ENCODE data around the gene RRM2. TPM values are rescaled to one million over a fixed set of nuclear protein-coding genes. Genes with fewer than 3 reads are reported as not detected.

RRM2 gene
- total RNA-seq, 4 donors from 2014 or later, result 27.2 TPM; not detected in 3

DNA sequence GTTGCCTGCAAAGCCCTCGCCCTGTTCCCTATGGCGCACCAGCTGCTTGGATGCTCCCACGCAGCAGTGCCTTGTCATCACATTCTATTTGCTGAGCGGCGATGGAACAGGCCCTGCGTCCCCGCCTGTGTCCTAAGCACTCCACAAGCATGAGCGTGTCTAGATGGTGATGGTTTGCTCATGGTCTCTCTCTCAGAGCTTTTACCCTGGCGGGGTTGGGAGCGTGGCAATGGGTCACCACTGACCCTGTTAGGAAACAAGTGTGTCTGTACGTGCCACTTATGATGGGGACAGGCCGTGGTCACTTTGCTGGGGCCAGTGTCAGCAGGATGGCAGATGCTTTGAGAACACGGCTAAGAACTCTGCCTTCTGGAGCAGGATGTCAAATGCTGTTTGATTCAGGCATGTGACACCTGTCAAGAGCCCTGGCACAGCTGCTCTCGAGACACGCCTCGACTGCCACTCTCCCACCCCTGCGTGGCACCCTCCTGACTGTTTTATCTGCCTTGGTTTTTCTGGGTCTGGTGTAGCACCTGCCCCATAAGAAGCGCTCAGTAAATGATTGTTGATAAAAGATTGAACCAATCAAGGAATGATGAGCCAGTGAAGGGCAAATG, 44.2 kb downstream of the RRM2 start:
- H3K36me3 ChIP-seq, result no peaks in the 10 kb centered on the region
- no peak for TF ChIP-seq POLR2A (IDR thresholded peaks at IDR 0.05)
- no peak for TF ChIP-seq CTCF (IDR thresholded peaks at IDR 0.05)
- no peaks in the 10 kb centered on the region for H3K27me3 ChIP-seq

GRCh38 chr2:10167316-10167715, 44.8 kb downstream of the RRM2 start:
- peaks cover 0 to 21% of the 10 kb centered on the region in 2 donors for H3K4me1 ChIP-seq
- no peaks in the 10 kb centered on the region for H3K27me3 ChIP-seq
- intact Hi-C loops (cut with DNase I; ENCODE audit: low total_unique reads), result no loop called here
- peak overlapping the region; percentile 48 to 52 for H3K27ac ChIP-seq
- DNase-seq, result no peak
- H3K9me3 ChIP-seq, result no peaks in the 10 kb centered on the region
- no peaks in the 10 kb centered on the region for H3K36me3 ChIP-seq
- H3K4me3 ChIP-seq, result no peak overlapping the region
- TF ChIP-seq POLR2A (IDR thresholded peaks at IDR 0.05) (no peak), CTCF (IDR thresholded peaks at IDR 0.05) (no peak)

More for the DNA sequence above, 44.2 kb downstream of the RRM2 start:
- H3K4me1 ChIP-seq, result peaks cover 0 to 19% of the 10 kb centered on the region in 2 donors
- DNase-seq, result no peak
- intact Hi-C loops (cut with DNase I; ENCODE audit: low total_unique reads), result no loop called here
- H3K9me3 ChIP-seq, result no peaks in the 10 kb centered on the region
- H3K4me3 ChIP-seq, result no peak overlapping the region
- H3K27ac ChIP-seq, result no peak overlapping the region

DNA sequence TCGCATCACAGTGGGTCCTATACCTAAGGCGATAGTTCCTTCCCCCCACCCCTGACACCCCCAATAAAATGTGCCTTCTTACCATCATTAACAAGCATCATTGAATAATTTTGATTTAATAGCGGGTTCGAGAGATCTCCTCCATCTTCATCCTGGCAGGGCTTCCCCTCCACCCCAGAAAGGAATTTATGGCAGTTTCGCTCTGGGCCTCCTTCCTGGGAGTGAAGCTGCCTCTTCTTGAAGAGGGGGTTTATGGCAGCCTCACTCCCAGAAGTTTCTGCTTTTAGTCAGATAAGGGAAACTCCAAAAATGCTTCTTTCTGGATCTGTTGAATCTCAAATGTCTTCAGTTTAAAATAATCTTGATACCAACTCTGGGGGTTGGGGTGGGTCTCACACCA, 45.7 kb downstream of the RRM2 start:
- no peak for DNase-seq
- Histone ChIP-seq H3K9me3 (no peaks in the 10 kb centered on the region), H3K36me3 (no peaks in the 10 kb centered on the region), H3K27ac (peak overlapping the region; percentile 52 to 86), H3K4me3 (no peak overlapping the region), H3K4me1 (peaks cover 0 to 15% of the 10 kb centered on the region in 2 donors), H3K27me3 (no peaks in the 10 kb centered on the region)
- intact Hi-C loops (cut with DNase I; ENCODE audit: low total_unique reads), result no loop called here
- TF ChIP-seq CTCF (IDR thresholded peaks at IDR 0.05) (no peak), POLR2A (IDR thresholded peaks at IDR 0.05) (no peak)

DNA sequence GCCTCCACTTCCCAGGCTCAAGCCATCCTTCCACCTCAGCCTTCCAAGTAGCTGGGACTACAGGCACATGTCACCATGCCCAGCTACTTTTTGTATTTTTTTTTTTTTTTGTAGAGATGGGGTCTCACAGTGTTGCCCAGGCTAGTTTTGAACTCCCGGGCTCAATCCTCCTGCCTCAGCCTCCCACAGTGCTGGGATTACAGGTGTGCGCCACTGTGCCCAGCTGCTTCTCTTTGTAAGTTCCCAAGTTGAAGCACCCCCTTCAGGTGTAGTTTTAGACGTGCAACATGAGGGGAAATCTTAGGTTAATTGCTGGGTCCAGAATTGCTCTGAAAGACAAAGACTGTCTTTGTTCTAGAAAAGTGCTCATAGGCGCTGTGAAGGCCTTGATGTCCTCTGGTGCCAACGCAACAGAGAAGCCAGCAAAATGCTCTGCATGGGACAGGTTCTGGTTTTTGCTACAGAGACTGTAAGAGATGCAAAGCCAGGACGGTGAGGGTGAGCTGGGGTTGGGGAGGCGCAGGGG, 46.6 kb downstream of the RRM2 start:
- Histone ChIP-seq H3K9me3 (no peaks in the 10 kb centered on the region), H3K4me1 (peaks cover 0 to 15% of the 10 kb centered on the region in 2 donors), H3K36me3 (no peaks in the 10 kb centered on the region), H3K27ac (peak overlapping the region; percentile 82 to 86), H3K27me3 (no peaks in the 10 kb centered on the region), H3K4me3 (no peak overlapping the region)
- DNase-seq, result no peak
- no peak for TF ChIP-seq CTCF (IDR thresholded peaks at IDR 0.05)
- TF ChIP-seq POLR2A (IDR thresholded peaks at IDR 0.05), result no peak
- intact Hi-C loops (cut with DNase I; ENCODE audit: low total_unique reads), result no loop called here

GRCh38 chr2:10169581-10169980, 47.0 kb downstream of the RRM2 start:
- no peak for TF ChIP-seq POLR2A (IDR thresholded peaks at IDR 0.05)
- no peak for TF ChIP-seq CTCF (IDR thresholded peaks at IDR 0.05)
- DNase-seq, result peak; percentile 77 to 82
- H3K36me3 ChIP-seq, result no peaks in the 10 kb centered on the region
- no peak overlapping the region for H3K4me3 ChIP-seq
- peak overlapping the region; percentile 82 to 86 for H3K27ac ChIP-seq
- H3K4me1 ChIP-seq, result peaks cover 0 to 15% of the 10 kb centered on the region in 2 donors
- intact Hi-C loops (cut with DNase I; ENCODE audit: low total_unique reads), result no loop called here
- no peaks in the 10 kb centered on the region for H3K9me3 ChIP-seq
- no peaks in the 10 kb centered on the region for H3K27me3 ChIP-seq

Measured in uterus (tissue), 4 donors.